Muscle layer of duodenum (tissue), 2 donors: ENCODE measurements around the gene MPDZ.

Source experiments
- H3K27ac ChIP-seq: one replicate; pipeline ENCODE4 v1.7.0; 2013; ENCODE audit warnings: mild to moderate bottlenecking, low read length
- H3K27me3 ChIP-seq: one replicate; pipeline ENCODE4 v1.7.0; 2013; ENCODE audit warnings: low read depth, mild to moderate bottlenecking, control low read depth, low read length
- H3K36me3 ChIP-seq, 2 donors: one replicate each; pipeline ENCODE4 v1.7.0; 2013; ENCODE audit warnings: low read length in 2 of 2, control low read depth in 1 of 2, mild to moderate bottlenecking in 1 of 2; ENCODE audit not compliant: insufficient read depth in 2 of 2, control insufficient read depth in 1 of 2
- H3K4me1 ChIP-seq, 2 donors: one replicate each; pipeline ENCODE4 v1.7.0; 2013; ENCODE audit warnings: low read length in 2 of 2, mild to moderate bottlenecking in 2 of 2, control low read depth in 1 of 2, moderate library complexity in 1 of 2; ENCODE audit not compliant: insufficient read depth in 2 of 2, control insufficient read depth in 1 of 2
- H3K4me3 ChIP-seq, 2 donors: one replicate each; pipeline ENCODE4 v1.7.0; 2013; ENCODE audit warnings: low read length in 2 of 2, low read depth in 1 of 2, mild to moderate bottlenecking in 1 of 2
- H3K9me3 ChIP-seq, 2 donors: one replicate each; pipeline ENCODE4 v1.7.0; 2013; ENCODE audit warnings: low read length in 2 of 2, control low read depth in 1 of 2, mild to moderate bottlenecking in 1 of 2; ENCODE audit not compliant: control insufficient read depth in 1 of 2
- donor health status: healthy.

MPDZ gene

GRCh38 chr9:13179257-13179656, 100.2 kb downstream of the MPDZ start:
- Histone ChIP-seq H3K27ac (no peak overlapping the region), H3K9me3 (no peaks in the 10 kb centered on the region), H3K4me3 (no peak overlapping the region), H3K27me3 (no peaks in the 10 kb centered on the region), H3K36me3 (peaks cover 4 to 32% of the 10 kb centered on the region in 2 donors), H3K4me1 (no peaks in the 10 kb centered on the region)

DNA sequence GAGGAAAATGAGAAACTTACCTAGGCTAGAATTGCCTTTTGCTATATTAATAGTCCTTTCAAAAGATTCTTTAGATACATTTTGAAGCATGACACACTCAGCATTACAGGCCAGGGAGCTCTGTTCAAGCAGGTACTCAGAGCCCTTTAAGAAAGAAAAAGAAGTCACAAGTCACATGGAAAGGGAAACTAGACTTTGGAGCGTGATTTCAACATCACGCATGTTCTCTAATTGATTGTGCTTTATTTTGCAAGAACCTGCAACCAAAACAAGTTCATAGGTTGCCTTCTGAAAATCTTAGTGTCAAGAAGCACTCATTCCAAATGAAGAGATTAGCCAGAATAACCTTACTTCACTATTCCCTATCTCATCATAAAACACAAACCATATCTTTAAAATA, 103.8 kb downstream of the MPDZ start:
- H3K4me3 ChIP-seq: no peak overlapping the region
- no peaks in the 10 kb centered on the region for H3K9me3 ChIP-seq
- H3K4me1 ChIP-seq: no peaks in the 10 kb centered on the region
- H3K27me3 ChIP-seq: no peaks in the 10 kb centered on the region
- peaks cover 0 to 30% of the 10 kb centered on the region in 2 donors for H3K36me3 ChIP-seq
- H3K27ac ChIP-seq: no peak overlapping the region

DNA sequence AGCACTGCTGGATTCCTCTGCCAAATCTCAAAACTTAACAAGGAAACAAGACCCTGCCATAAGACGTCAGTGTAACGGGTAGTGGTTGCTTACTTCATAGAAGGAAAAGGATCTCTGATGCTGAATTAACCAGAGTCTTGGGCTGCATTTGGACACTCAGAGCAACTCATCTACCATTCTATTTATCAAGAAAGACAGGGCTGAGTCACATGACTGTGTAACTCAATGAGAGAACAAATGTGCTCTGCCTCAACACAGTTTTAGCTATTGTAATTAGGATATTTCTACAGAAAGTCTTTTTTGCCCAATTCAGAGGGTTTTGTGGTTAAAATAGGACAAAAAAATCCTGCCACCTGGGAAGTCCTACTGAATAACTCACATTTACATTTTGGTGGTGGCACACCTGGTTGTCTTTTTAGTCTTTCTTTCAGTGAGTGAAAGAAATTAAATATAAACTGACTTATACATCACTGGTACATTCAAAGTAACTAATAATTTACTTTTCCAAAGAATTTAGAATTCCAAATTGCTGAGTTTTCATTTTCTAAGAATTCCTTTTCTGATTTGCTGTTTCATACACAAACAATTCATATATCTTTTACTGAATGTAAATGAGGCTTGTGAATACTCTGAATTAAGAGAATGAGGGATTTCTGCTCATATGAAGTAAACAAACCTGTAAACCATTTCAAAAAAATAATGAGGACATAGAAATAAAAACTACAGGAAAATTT, 104.4 kb downstream of the MPDZ start:
- Histone ChIP-seq H3K27ac (no peak overlapping the region), H3K27me3 (no peaks in the 10 kb centered on the region), H3K4me1 (no peaks in the 10 kb centered on the region), H3K4me3 (no peak overlapping the region), H3K36me3 (peaks cover 0 to 33% of the 10 kb centered on the region in 2 donors), H3K9me3 (no peaks in the 10 kb centered on the region)

GRCh38 chr9:13173553-13173952, 105.9 kb downstream of the MPDZ start:
- Histone ChIP-seq H3K36me3 (peaks cover 0 to 33% of the 10 kb centered on the region in 2 donors), H3K4me1 (no peaks in the 10 kb centered on the region)

GRCh38 chr9:13171261-13171660, 108.2 kb downstream of the MPDZ start:
- Histone ChIP-seq H3K9me3 (no peaks in the 10 kb centered on the region), H3K4me3 (no peak overlapping the region), H3K27me3 (no peaks in the 10 kb centered on the region), H3K27ac (no peak overlapping the region), H3K36me3 (peaks cover 3 to 40% of the 10 kb centered on the region in 2 donors), H3K4me1 (no peaks in the 10 kb centered on the region)

More at GRCh38 chr9:13173553-13173952, 105.9 kb downstream of the MPDZ start:
- Histone ChIP-seq H3K27ac (no peak overlapping the region), H3K27me3 (no peaks in the 10 kb centered on the region), H3K4me3 (no peak overlapping the region), H3K9me3 (no peaks in the 10 kb centered on the region)

DNA sequence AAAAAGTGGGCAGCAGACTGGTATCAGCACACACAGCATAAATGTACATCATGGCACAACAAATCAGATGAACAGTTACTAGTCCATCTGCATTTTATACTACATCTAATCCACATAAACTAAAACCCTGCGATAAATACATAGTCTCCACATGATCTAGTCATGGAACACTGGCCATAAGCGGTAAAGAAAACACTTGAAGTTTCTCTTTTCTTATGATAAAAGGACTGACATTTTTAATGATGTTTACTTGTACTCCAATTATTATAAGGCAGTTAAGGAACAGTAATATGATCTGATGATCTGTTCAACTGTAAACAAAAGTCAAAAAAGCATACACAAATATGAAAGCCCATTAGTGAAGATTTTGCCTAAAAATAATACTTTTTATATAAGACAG, 112.5 kb downstream of the MPDZ start:
- peaks cover 3 to 16% of the 10 kb centered on the region in 2 donors for H3K36me3 ChIP-seq
- H3K27ac ChIP-seq: no peak overlapping the region
- H3K27me3 ChIP-seq: no peaks in the 10 kb centered on the region
- H3K4me1 ChIP-seq: no peaks in the 10 kb centered on the region
- no peaks in the 10 kb centered on the region for H3K9me3 ChIP-seq
- H3K4me3 ChIP-seq: no peak overlapping the region

GRCh38 chr9:13165956-13166355, 113.5 kb downstream of the MPDZ start:
- Histone ChIP-seq H3K4me3 (no peak overlapping the region), H3K27ac (no peak overlapping the region), H3K9me3 (no peaks in the 10 kb centered on the region), H3K36me3 (peaks cover 3 to 22% of the 10 kb centered on the region in 2 donors), H3K4me1 (no peaks in the 10 kb centered on the region), H3K27me3 (no peaks in the 10 kb centered on the region)

DNA sequence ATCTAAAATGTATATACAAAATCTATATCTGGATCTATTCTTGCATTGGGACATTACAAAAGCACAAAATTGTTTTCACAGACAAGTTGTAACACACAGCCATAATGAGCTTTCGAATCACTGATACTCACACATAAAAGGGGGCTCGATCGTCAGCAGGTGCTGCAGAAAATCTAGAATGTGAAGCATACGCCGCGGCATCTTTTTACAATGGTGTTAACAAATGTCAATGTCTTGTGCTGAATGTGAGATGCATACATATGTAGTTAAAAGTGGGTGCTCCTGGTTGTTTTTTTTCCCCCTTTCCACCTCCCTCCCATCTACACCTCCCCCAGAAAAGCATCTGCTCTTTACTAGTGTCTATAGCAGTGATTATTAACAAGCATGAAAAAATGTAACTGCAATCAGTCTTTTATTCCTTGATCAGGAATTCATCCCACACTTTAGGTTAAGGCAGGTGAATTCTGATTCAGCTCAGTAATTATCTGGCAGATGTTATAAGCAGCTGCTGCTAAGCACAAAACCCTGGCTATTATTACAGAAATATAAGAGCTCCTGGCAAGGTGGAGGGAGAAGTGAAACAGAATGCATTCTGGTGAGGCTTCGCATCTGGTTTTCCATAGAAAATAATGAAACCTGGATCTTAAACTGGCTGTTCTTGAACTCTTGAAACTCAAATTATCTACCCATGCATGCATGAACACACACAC, 114.1 kb downstream of the MPDZ start:
- Histone ChIP-seq H3K27me3 (no peaks in the 10 kb centered on the region), H3K27ac (no peak overlapping the region), H3K9me3 (no peaks in the 10 kb centered on the region), H3K4me1 (no peaks in the 10 kb centered on the region), H3K4me3 (no peak overlapping the region), H3K36me3 (peaks cover 3 to 20% of the 10 kb centered on the region in 2 donors)

- H3K4me3 ChIP-seq: no peak overlapping the region
- H3K36me3 ChIP-seq: peaks cover 3 to 28% of the 10 kb centered on the region in 2 donors
- H3K9me3 ChIP-seq: no peaks in the 10 kb centered on the region
- H3K4me1 ChIP-seq: no peaks in the 10 kb centered on the region
- no peak overlapping the region for H3K27ac ChIP-seq
- no peaks in the 10 kb centered on the region for H3K27me3 ChIP-seq
These were observed 115.5 kb downstream of the MPDZ start for GRCh38 chr9:13163946-13164345.

- no peaks in the 10 kb centered on the region for H3K4me1 ChIP-seq
- H3K9me3 ChIP-seq: no peaks in the 10 kb centered on the region
- peaks cover 3 to 31% of the 10 kb centered on the region in 2 donors for H3K36me3 ChIP-seq
- no peak overlapping the region for H3K4me3 ChIP-seq
- no peak overlapping the region for H3K27ac ChIP-seq
- no peaks in the 10 kb centered on the region for H3K27me3 ChIP-seq
These were observed 116.2 kb downstream of the MPDZ start for GRCh38 chr9:13163287-13163686.

- Histone ChIP-seq H3K27me3 (no peaks in the 10 kb centered on the region), H3K27ac (no peak overlapping the region), H3K9me3 (no peaks in the 10 kb centered on the region), H3K4me1 (no peaks in the 10 kb centered on the region), H3K36me3 (peaks cover 0 to 38% of the 10 kb centered on the region in 2 donors), H3K4me3 (no peak overlapping the region)
These were observed 119.4 kb downstream of the MPDZ start for GRCh38 chr9:13160051-13160450.
